Measurements from ENCODE around the gene TRABD2B.

TRABD2B gene

GRCh38 chr1:47881505-47882442 lies 115.4 kb downstream of the TRABD2B start:
- no peak overlapping the region for H3K23ac ChIP-seq (ENCODE audit: low read depth, low read length, poor library complexity)
- no peak overlapping the region for H3K4me3 ChIP-seq (ENCODE audit: low read length in 2 of 2)
- no peak overlapping the region for H2BK15ac ChIP-seq (ENCODE audit: low read length)
- no CpG with 5 or more reads among the region's 17 CpGs for WGBS, 2 donors (ENCODE audit: extremely low coverage in 2 of 2, insufficient read length in 2 of 2, insufficient replicate concordance in 1 of 2)
- H3K18ac ChIP-seq (ENCODE audit: low read length): peak overlapping the region; percentile 38
- no peaks in the 10 kb centered on the region for H3K9me3 ChIP-seq (replicated peaks in 1 of 2; ENCODE audit: control insufficient read depth in 2 of 2, insufficient read depth in 1 of 2, low read depth in 1 of 2, low read length in 2 of 2)
- no peak overlapping the region for H3K27ac ChIP-seq (replicated peaks; ENCODE audit: low read length)
- no peak overlapping the region for H4K91ac ChIP-seq (ENCODE audit: low read depth, low read length, poor library complexity)
- H3K4ac ChIP-seq (ENCODE audit: low read length): no peak overlapping the region
- no peak overlapping the region for H3K4me2 ChIP-seq (ENCODE audit: insufficient read depth, low read length, poor library complexity, severe bottlenecking)
- H3K4me1 ChIP-seq (ENCODE audit: control insufficient read depth in 2 of 2, insufficient read depth in 1 of 2, low read depth in 1 of 2, low read length in 2 of 2): peaks cover 0 to 2% of the 10 kb centered on the region in 2 donors
- no peaks in the 10 kb centered on the region for H3K36me3 ChIP-seq (replicated peaks in 1 of 2; ENCODE audit: control insufficient read depth in 2 of 2, insufficient read depth in 2 of 2, low read length in 2 of 2)
- H2BK12ac ChIP-seq (ENCODE audit: low read length): no peak overlapping the region
- DNase-seq (ENCODE audit: low spot score): no peak
- H2BK5ac ChIP-seq (ENCODE audit: low read length): no peak overlapping the region
- H3K79me1 ChIP-seq (ENCODE audit: low read depth, low read length): no peaks in the 10 kb centered on the region
- H2AK5ac ChIP-seq (ENCODE audit: low read depth, low read length): no peak overlapping the region
- no peak overlapping the region for H3K9ac ChIP-seq (ENCODE audit: low read depth, low read length, poor library complexity)
- no peaks in the 10 kb centered on the region for H3K27me3 ChIP-seq (ENCODE audit: control insufficient read depth in 3 of 3, insufficient read depth in 3 of 3, low read depth in 1 of 3, low read length in 3 of 3)
- H4K8ac ChIP-seq (ENCODE audit: low read depth, low read length): no peak overlapping the region
- no peak overlapping the region for H2BK120ac ChIP-seq (ENCODE audit: low read depth, low read length)
- no peak overlapping the region for H2AFZ ChIP-seq (ENCODE audit: low read length)
- H3K14ac ChIP-seq (ENCODE audit: low read length): peak overlapping the region; percentile 61

- H3K27me3 ChIP-seq (ENCODE audit: control insufficient read depth in 3 of 3, insufficient read depth in 3 of 3, low read depth in 1 of 3, low read length in 3 of 3): no peaks in the 10 kb centered on the region
- no peak overlapping the region for H4K8ac ChIP-seq (ENCODE audit: low read depth, low read length)
- H3K23ac ChIP-seq (ENCODE audit: low read depth, low read length, poor library complexity): no peak overlapping the region
- no peak overlapping the region for H3K9ac ChIP-seq (ENCODE audit: low read depth, low read length, poor library complexity)
- no peak overlapping the region for H4K91ac ChIP-seq (ENCODE audit: low read depth, low read length, poor library complexity)
- H3K4me2 ChIP-seq (ENCODE audit: insufficient read depth, low read length, poor library complexity, severe bottlenecking): no peak overlapping the region
- no peak overlapping the region for H3K4ac ChIP-seq (ENCODE audit: low read length)
- H2BK15ac ChIP-seq (ENCODE audit: low read length): no peak overlapping the region
- DNase-seq (ENCODE audit: low spot score): no peak
- no peak overlapping the region for H2BK120ac ChIP-seq (ENCODE audit: low read depth, low read length)
- no peak overlapping the region for H2BK5ac ChIP-seq (ENCODE audit: low read length)
- H3K79me1 ChIP-seq (ENCODE audit: low read depth, low read length): no peaks in the 10 kb centered on the region
- H3K27ac ChIP-seq (replicated peaks; ENCODE audit: low read length): no peak overlapping the region
- H3K4me1 ChIP-seq (ENCODE audit: control insufficient read depth in 2 of 2, insufficient read depth in 1 of 2, low read depth in 1 of 2, low read length in 2 of 2): peaks cover 0 to 8% of the 10 kb centered on the region in 2 donors
- H3K18ac ChIP-seq (ENCODE audit: low read length): peak overlapping the region; percentile 60
- no peak overlapping the region for H3K14ac ChIP-seq (ENCODE audit: low read length)
- H3K4me3 ChIP-seq (ENCODE audit: low read length in 2 of 2): no peak overlapping the region
- H2AK5ac ChIP-seq (ENCODE audit: low read depth, low read length): no peak overlapping the region
- H2BK12ac ChIP-seq (ENCODE audit: low read length): no peak overlapping the region
- WGBS, 2 donors (ENCODE audit: extremely low coverage in 2 of 2, insufficient read length in 2 of 2, insufficient replicate concordance in 1 of 2): no CpG with 5 or more reads among the region's 4 CpGs
- H3K9me3 ChIP-seq (replicated peaks in 1 of 2; ENCODE audit: control insufficient read depth in 2 of 2, insufficient read depth in 1 of 2, low read depth in 1 of 2, low read length in 2 of 2): no peaks in the 10 kb centered on the region
- H2AFZ ChIP-seq (ENCODE audit: low read length): no peak overlapping the region
- no peaks in the 10 kb centered on the region for H3K36me3 ChIP-seq (replicated peaks in 1 of 2; ENCODE audit: control insufficient read depth in 2 of 2, insufficient read depth in 2 of 2, low read length in 2 of 2)
Measured at GRCh38 chr1:47876587-47876963, 120.6 kb downstream of the TRABD2B start.

- WGBS, 2 donors (ENCODE audit: extremely low coverage in 2 of 2, insufficient read length in 2 of 2, insufficient replicate concordance in 1 of 2): no CpG with 5 or more reads among the region's 5 CpGs
- Histone ChIP-seq H3K23ac (ENCODE audit: low read depth, low read length, poor library complexity) (no peak overlapping the region), H2BK12ac (ENCODE audit: low read length) (no peak overlapping the region), H4K8ac (ENCODE audit: low read depth, low read length) (no peak overlapping the region), H2AK5ac (ENCODE audit: low read depth, low read length) (no peak overlapping the region), H4K91ac (ENCODE audit: low read depth, low read length, poor library complexity) (no peak overlapping the region), H3K4me1 (ENCODE audit: control insufficient read depth in 2 of 2, insufficient read depth in 1 of 2, low read depth in 1 of 2, low read length in 2 of 2) (peaks cover 0 to 8% of the 10 kb centered on the region in 2 donors), H2AFZ (ENCODE audit: low read length) (no peak overlapping the region), H3K79me1 (ENCODE audit: low read depth, low read length) (no peaks in the 10 kb centered on the region), H3K18ac (ENCODE audit: low read length) (no peak overlapping the region), H3K27ac (replicated peaks; ENCODE audit: low read length) (no peak overlapping the region), H3K14ac (ENCODE audit: low read length) (no peak overlapping the region), H2BK120ac (ENCODE audit: low read depth, low read length) (no peak overlapping the region), H3K27me3 (ENCODE audit: control insufficient read depth in 3 of 3, insufficient read depth in 3 of 3, low read depth in 1 of 3, low read length in 3 of 3) (no peaks in the 10 kb centered on the region), H2BK15ac (ENCODE audit: low read length) (no peak overlapping the region), H3K4me2 (ENCODE audit: insufficient read depth, low read length, poor library complexity, severe bottlenecking) (no peak overlapping the region), H3K36me3 (replicated peaks in 1 of 2; ENCODE audit: control insufficient read depth in 2 of 2, insufficient read depth in 2 of 2, low read length in 2 of 2) (no peaks in the 10 kb centered on the region), H3K9ac (ENCODE audit: low read depth, low read length, poor library complexity) (no peak overlapping the region), H3K4ac (ENCODE audit: low read length) (no peak overlapping the region), H2BK5ac (ENCODE audit: low read length) (no peak overlapping the region), H3K4me3 (ENCODE audit: low read length in 2 of 2) (no peak overlapping the region), H3K9me3 (replicated peaks in 1 of 2; ENCODE audit: control insufficient read depth in 2 of 2, insufficient read depth in 1 of 2, low read depth in 1 of 2, low read length in 2 of 2) (no peaks in the 10 kb centered on the region)
- no peak for DNase-seq (ENCODE audit: low spot score)
Measured at GRCh38 chr1:47875831-47876586, 121.2 kb downstream of the TRABD2B start.

- no peaks in the 10 kb centered on the region for H3K36me3 ChIP-seq (replicated peaks in 1 of 2; ENCODE audit: control insufficient read depth in 2 of 2, insufficient read depth in 2 of 2, low read length in 2 of 2)
- no peak overlapping the region for H2BK12ac ChIP-seq (ENCODE audit: low read length)
- no peak for DNase-seq (ENCODE audit: low spot score)
- no peak overlapping the region for H2AFZ ChIP-seq (ENCODE audit: low read length)
- peaks cover 0 to 2% (median 0%) of the 10 kb centered on the region in 3 experiments for H3K27me3 ChIP-seq (ENCODE audit: control insufficient read depth in 3 of 3, insufficient read depth in 3 of 3, low read depth in 1 of 3, low read length in 3 of 3)
- no peak overlapping the region for H3K9ac ChIP-seq (ENCODE audit: low read depth, low read length, poor library complexity)
- no peak overlapping the region for H2AK5ac ChIP-seq (ENCODE audit: low read depth, low read length)
- no peak overlapping the region for H4K8ac ChIP-seq (ENCODE audit: low read depth, low read length)
- H3K27ac ChIP-seq (replicated peaks; ENCODE audit: low read length): no peak overlapping the region
- no peak overlapping the region for H2BK120ac ChIP-seq (ENCODE audit: low read depth, low read length)
- H3K4me2 ChIP-seq (ENCODE audit: insufficient read depth, low read length, poor library complexity, severe bottlenecking): no peak overlapping the region
- H3K4me3 ChIP-seq (ENCODE audit: low read length in 2 of 2): no peak overlapping the region
- no peak overlapping the region for H3K18ac ChIP-seq (ENCODE audit: low read length)
- H4K91ac ChIP-seq (ENCODE audit: low read depth, low read length, poor library complexity): no peak overlapping the region
- no peak overlapping the region for H2BK15ac ChIP-seq (ENCODE audit: low read length)
- no peak overlapping the region for H2BK5ac ChIP-seq (ENCODE audit: low read length)
- WGBS, 2 donors (ENCODE audit: extremely low coverage in 2 of 2, insufficient read length in 2 of 2, insufficient replicate concordance in 1 of 2): no CpG with 5 or more reads among the region's 6 CpGs
- H3K9me3 ChIP-seq (replicated peaks in 1 of 2; ENCODE audit: control insufficient read depth in 2 of 2, insufficient read depth in 1 of 2, low read depth in 1 of 2, low read length in 2 of 2): no peaks in the 10 kb centered on the region
- H3K23ac ChIP-seq (ENCODE audit: low read depth, low read length, poor library complexity): no peak overlapping the region
- no peak overlapping the region for H3K4ac ChIP-seq (ENCODE audit: low read length)
- no peak overlapping the region for H3K14ac ChIP-seq (ENCODE audit: low read length)
- peaks cover 0 to 10% of the 10 kb centered on the region in 2 donors for H3K4me1 ChIP-seq (ENCODE audit: control insufficient read depth in 2 of 2, insufficient read depth in 1 of 2, low read depth in 1 of 2, low read length in 2 of 2)
- no peaks in the 10 kb centered on the region for H3K79me1 ChIP-seq (ENCODE audit: low read depth, low read length)
Measured at GRCh38 chr1:47875036-47875435, 122.1 kb downstream of the TRABD2B start.

Data from neuronal stem cell (in vitro differentiated cells).